Activated CD4-positive, alpha-beta T cell treated with anti-CD3 and anti-CD28 coated beads for 48 hours (primary cell): ENCODE results near the gene BUD13.

Experiments used
- DNase-seq: peaks from one replicate; pipeline ENCODE4 v3.0.0-alpha.2; 2020

The BUD13 gene

GRCh38 chr11:116712428-116712827 is 60.4 kb downstream of the BUD13 start:
- no peak for DNase-seq

GRCh38 chr11:116710762-116711161 is 62.0 kb downstream of the BUD13 start:
- no peak for DNase-seq

- no peak for DNase-seq
Measured at GRCh38 chr11:116710001-116710674, 62.6 kb downstream of the BUD13 start.

GRCh38 chr11:116707746-116708145 is 65.0 kb downstream of the BUD13 start:
- DNase-seq = no peak

GRCh38 chr11:116707161-116707629 is 65.6 kb downstream of the BUD13 start:
- no peak for DNase-seq

GRCh38 chr11:116703421-116703820 is 69.4 kb downstream of the BUD13 start:
- no peak for DNase-seq

GRCh38 chr11:116702772-116703385 is 69.9 kb downstream of the BUD13 start:
- DNase-seq = no peak

- no peak for DNase-seq
Measured at GRCh38 chr11:116701876-116702275, 70.9 kb downstream of the BUD13 start.

- no peak for DNase-seq
Measured at GRCh38 chr11:116701297-116701801, 71.4 kb downstream of the BUD13 start.

GRCh38 chr11:116700586-116701220 is 72.1 kb downstream of the BUD13 start:
- DNase-seq = no peak
